ENCODE measurements around the gene DDX23.

The DDX23 gene

GRCh38 chr12:48826209-48826855, 25.6 kb downstream of the DDX23 start:
- no peak for DNase-seq
- TF ChIP-seq, protein P1, sequence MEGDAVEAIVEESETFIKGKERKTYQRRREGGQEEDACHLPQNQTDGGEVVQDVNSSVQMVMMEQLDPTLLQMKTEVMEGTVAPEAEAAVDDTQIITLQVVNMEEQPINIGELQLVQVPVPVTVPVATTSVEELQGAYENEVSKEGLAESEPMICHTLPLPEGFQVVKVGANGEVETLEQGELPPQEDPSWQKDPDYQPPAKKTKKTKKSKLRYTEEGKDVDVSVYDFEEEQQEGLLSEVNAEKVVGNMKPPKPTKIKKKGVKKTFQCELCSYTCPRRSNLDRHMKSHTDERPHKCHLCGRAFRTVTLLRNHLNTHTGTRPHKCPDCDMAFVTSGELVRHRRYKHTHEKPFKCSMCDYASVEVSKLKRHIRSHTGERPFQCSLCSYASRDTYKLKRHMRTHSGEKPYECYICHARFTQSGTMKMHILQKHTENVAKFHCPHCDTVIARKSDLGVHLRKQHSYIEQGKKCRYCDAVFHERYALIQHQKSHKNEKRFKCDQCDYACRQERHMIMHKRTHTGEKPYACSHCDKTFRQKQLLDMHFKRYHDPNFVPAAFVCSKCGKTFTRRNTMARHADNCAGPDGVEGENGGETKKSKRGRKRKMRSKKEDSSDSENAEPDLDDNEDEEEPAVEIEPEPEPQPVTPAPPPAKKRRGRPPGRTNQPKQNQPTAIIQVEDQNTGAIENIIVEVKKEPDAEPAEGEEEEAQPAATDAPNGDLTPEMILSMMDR (IDR thresholded peaks at IDR 0.05): no peak
- no peak overlapping the region for H3K4me3 ChIP-seq
- no peaks in the 10 kb centered on the region for H3K4me1 ChIP-seq
- H3K27ac ChIP-seq: no peak overlapping the region
- intact Hi-C loops (cut with DNase I; ENCODE audit: low total_unique reads): no loop called here
- no peaks in the 10 kb centered on the region for H3K27me3 ChIP-seq
- no peaks in the 10 kb centered on the region for H3K9me3 ChIP-seq
- peaks cover 23 to 83% (median 61%) of the 10 kb centered on the region in 3 donors for H3K36me3 ChIP-seq

DNA sequence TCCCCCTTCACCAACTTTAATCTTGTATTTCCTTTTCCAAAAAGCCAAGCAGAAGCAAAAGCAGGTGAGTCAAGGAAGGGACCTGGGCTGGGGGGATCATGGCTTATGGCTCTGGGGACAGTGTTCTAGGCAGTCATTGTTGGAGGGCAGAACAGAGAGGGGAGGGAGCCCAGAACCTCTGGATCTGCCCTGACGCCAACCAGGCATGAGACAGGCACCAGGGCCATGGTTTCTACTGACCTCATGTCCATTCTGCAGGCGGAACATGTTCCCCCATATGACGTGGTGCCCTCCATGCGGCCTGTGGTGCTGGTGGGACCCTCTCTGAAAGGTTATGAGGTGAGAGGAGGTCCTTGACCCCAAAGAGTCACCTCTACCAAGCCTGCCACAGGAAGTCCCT, 27.1 kb downstream of the DDX23 start:
- H3K36me3 ChIP-seq: peaks cover 9 to 68% (median 47%) of the 10 kb centered on the region in 3 donors
- intact Hi-C loops (cut with DNase I; ENCODE audit: low total_unique reads): no loop called here

DNA sequence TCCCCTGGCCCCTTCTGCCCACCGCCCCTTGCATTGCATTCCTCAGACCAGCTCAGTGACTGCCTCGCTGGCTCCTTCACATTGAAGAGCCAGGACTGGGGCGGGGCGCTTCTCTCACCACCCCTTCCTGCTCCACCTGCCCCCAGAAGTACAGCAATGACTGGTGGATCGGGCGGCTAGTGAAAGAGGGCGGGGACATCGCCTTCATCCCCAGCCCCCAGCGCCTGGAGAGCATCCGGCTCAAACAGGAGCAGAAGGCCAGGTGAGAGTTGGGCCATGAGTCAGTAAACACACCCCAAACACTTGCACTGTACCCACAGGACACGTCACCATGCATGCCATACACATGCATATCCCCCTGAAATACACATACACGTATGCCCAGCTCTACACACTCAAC, 27.9 kb downstream of the DDX23 start:
- H3K4me3 ChIP-seq: no peak overlapping the region
- H3K36me3 ChIP-seq: peaks cover under 1 to 60% (median 39%) of the 10 kb centered on the region in 3 donors
- intact Hi-C loops (cut with DNase I; ENCODE audit: low total_unique reads): no loop called here
- no peak overlapping the region for H3K27ac ChIP-seq
- H3K9me3 ChIP-seq: no peaks in the 10 kb centered on the region
- no peak for DNase-seq
- H3K4me1 ChIP-seq: peaks cover 0 to 2% (median 1%) of the 10 kb centered on the region in 4 donors
- TF ChIP-seq, protein P1 (IDR thresholded peaks at IDR 0.05): no peak
- no peaks in the 10 kb centered on the region for H3K27me3 ChIP-seq

More for the DNA sequence above, 27.1 kb downstream of the DDX23 start:
- Histone ChIP-seq H3K27ac (no peak overlapping the region), H3K9me3 (no peaks in the 10 kb centered on the region), H3K4me3 (no peak overlapping the region), H3K4me1 (no peaks in the 10 kb centered on the region), H3K27me3 (no peaks in the 10 kb centered on the region)
- DNase-seq: no peak
- TF ChIP-seq, protein P1 (IDR thresholded peaks at IDR 0.05): no peak

GRCh38 chr12:48823281-48823680, 28.7 kb downstream of the DDX23 start:
- H3K36me3 ChIP-seq: peaks cover 0 to 52% (median 30%) of the 10 kb centered on the region in 3 donors
- intact Hi-C loops (cut with DNase I; ENCODE audit: low total_unique reads): no loop called here
- TF ChIP-seq, protein P1 (IDR thresholded peaks at IDR 0.05): no peak
- H3K27me3 ChIP-seq: no peaks in the 10 kb centered on the region
- H3K9me3 ChIP-seq: no peaks in the 10 kb centered on the region
- H3K27ac ChIP-seq: no peak overlapping the region
- H3K4me3 ChIP-seq: no peak overlapping the region
- peaks cover 0 to 7% (median 3%) of the 10 kb centered on the region in 4 donors for H3K4me1 ChIP-seq
- no peak for DNase-seq

- no peaks in the 10 kb centered on the region for H3K9me3 ChIP-seq
- TF ChIP-seq, protein P1 (IDR thresholded peaks at IDR 0.05): no peak
- H3K27ac ChIP-seq: no peak overlapping the region
- intact Hi-C loops (cut with DNase I; ENCODE audit: low total_unique reads): no loop called here
- no peak for DNase-seq
- peaks cover 0 to 46% (median 25%) of the 10 kb centered on the region in 3 donors for H3K36me3 ChIP-seq
- no peak overlapping the region for H3K4me3 ChIP-seq
- H3K27me3 ChIP-seq: no peaks in the 10 kb centered on the region
- peaks cover 0 to 11% (median 7%) of the 10 kb centered on the region in 4 donors for H3K4me1 ChIP-seq
These were observed 29.3 kb downstream of the DDX23 start for GRCh38 chr12:48822711-48823110.
